HG03196 (cell line): ENCODE measurements around the gene LZTFL1.

ENCODE experiments used
- ATAC-seq: cut with Tn5 transposase; IDR thresholded peaks from one replicate; pipeline ENCODE4 v1.9.1; 2021; ENCODE audit not compliant: unreplicated experiment

Gene LZTFL1

GRCh38 chr3:45787551-45787950 is 54.4 kb downstream of the LZTFL1 start:
- no peak for ATAC-seq

GRCh38 chr3:45786801-45787495 is 55.0 kb downstream of the LZTFL1 start:
- no peak for ATAC-seq

- ATAC-seq, result no peak
Measured at GRCh38 chr3:45785605-45786150, 56.2 kb downstream of the LZTFL1 start.

- ATAC-seq, result no peak
Measured at GRCh38 chr3:45783667-45784066, 58.3 kb downstream of the LZTFL1 start.

- no peak for ATAC-seq
Measured at GRCh38 chr3:45782381-45782780, 59.5 kb downstream of the LZTFL1 start.

- ATAC-seq, result no peak
Measured at GRCh38 chr3:45781841-45782240, 60.1 kb downstream of the LZTFL1 start.

- no peak for ATAC-seq
Measured at GRCh38 chr3:45781271-45781670, 60.6 kb downstream of the LZTFL1 start.

- ATAC-seq, result no peak
Measured at GRCh38 chr3:45779746-45780735, 61.9 kb downstream of the LZTFL1 start.

GRCh38 chr3:45778761-45779201 is 63.1 kb downstream of the LZTFL1 start:
- no peak for ATAC-seq

- no peak for ATAC-seq
Measured at GRCh38 chr3:45777746-45778386, 64.1 kb downstream of the LZTFL1 start.

GRCh38 chr3:45777111-45777745 is 64.7 kb downstream of the LZTFL1 start:
- no peak for ATAC-seq

- no peak for ATAC-seq
Measured at GRCh38 chr3:45776611-45777010, 65.3 kb downstream of the LZTFL1 start.

- ATAC-seq, result no peak
Measured at GRCh38 chr3:45776301-45776595, 65.7 kb downstream of the LZTFL1 start.

- ATAC-seq, result no peak
Measured at GRCh38 chr3:45775571-45776300, 66.2 kb downstream of the LZTFL1 start.

GRCh38 chr3:45774581-45775521 is 67.1 kb downstream of the LZTFL1 start:
- no peak for ATAC-seq

- ATAC-seq, result no peak
Measured at GRCh38 chr3:45773714-45774449, 68.0 kb downstream of the LZTFL1 start.
